Glomerular visceral epithelial cell (primary cell): ENCODE results near the gene ACTL6B.
"Not testable (repeated sequence)": the region's sequence is repeated elsewhere in the genome, so short reads cannot be mapped to it uniquely, and the experiment has no call there.

Experiments used
- DNase-seq: peaks from one replicate; pipeline ENCODE4 v3.0.0-alpha.2; 2016; ENCODE audit errors: extremely low spot score

ACTL6B gene

DNA sequence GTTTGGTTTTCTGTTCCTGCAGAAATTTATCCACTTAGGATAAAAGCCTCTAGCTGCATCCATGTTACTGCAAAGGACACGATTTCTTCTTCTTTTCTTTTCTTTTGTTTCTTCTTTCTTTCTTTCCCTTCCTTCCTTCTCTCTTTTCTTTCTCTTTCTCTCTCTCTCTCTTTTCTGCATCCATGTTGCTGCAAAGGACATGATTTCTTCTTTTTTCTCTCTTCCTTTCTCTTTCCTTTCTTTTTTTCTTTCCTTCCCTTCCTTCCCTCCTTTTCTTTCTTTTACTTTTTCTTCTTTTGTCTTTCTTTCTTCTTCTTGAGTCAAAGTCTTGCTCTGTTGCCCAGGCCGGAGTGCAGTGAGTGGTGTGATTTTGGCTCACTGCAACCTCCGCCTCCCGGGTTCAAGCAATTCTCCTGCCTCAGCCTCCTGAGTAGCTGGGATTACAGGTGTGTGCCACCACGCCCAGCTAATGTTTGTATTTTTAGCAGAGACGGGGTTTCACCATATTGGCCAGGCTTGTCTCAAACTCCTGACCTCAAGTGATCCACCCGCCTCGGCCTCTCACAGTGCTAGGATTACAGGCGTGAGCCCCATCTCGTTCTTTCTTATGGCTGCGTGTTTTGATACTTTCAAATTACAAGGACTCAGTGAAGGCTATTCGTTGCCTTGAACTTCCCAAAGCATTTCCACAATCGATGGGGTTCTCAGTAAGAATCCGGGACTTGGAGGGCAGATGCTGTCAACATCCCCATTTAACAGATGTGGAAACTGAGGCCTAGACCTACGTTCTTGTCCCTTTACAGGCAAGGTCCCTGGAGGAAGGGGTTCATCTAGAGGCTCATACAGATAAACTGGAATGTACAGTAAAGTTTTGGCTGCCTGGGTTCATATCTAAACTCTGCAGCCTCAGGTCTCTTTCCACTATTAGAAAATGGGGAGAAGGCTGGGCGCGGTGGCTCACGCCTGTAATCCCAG is 15.4 kb upstream of the ACTL6B start:
- DNase-seq, result no peak

- no peak for DNase-seq
These were observed 13.8 kb upstream of the ACTL6B start for GRCh38 chr7:100670074-100670473.

DNA sequence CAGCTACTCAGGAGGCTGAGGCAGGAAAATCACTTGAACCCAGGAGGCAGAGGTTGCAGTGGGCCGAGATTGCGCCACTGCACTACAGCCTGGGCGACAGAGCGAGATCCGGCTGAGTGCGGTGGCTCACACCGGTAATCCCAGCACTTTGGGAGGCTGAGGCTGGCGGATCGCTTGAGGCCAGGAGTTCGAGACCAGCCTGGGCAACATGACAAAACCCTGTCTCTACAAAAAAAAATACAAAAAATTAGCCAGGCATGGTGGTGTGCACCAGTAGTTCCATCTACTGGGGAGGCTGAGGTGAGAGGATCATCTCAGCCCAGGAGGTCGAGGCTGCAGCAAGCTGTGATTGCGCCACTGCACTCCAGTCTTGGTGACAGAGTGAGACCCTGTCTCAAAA is 12.9 kb upstream of the ACTL6B start:
- DNase-seq, result not testable (repeated sequence)

- DNase-seq, result no peak
These were observed 11.8 kb upstream of the ACTL6B start for GRCh38 chr7:100668069-100668449.

DNA sequence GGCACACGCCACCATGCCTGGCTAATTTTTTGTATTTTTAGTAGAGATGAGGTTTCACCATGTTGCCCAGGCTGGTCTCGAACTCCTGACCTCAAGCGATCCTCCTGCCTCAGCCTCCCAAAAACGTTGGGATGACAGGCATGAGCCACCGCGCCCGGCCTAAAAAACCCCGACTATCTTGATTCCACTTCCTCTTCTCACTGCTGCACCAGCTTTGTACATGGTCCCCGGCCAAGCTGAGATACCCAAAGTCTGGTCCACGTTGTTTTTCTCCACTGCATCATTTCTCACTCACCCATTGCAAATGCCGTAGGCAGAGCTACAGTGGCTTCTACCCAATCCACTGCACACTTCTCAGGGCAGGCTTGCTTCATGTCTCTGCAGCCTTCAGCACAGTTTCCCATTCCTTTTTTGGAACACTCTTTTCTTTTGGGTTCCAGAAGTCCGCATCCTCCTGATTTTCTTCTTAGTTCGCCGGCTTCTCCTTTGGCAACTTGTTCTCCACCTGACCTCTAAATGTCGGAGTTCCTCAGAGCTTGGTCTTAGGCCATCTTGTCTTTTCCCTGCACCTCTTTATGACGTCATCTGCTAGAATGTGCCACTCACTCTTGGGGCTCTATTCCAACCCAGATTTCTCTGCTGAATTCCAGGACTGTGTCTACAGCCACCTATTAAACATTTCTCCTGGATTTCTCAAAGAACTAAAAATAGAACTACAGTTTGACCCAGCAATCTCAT is 11.3 kb upstream of the ACTL6B start:
- no peak for DNase-seq

GRCh38 chr7:100665168-100665726 is 9.0 kb upstream of the ACTL6B start:
- no peak for DNase-seq

DNA sequence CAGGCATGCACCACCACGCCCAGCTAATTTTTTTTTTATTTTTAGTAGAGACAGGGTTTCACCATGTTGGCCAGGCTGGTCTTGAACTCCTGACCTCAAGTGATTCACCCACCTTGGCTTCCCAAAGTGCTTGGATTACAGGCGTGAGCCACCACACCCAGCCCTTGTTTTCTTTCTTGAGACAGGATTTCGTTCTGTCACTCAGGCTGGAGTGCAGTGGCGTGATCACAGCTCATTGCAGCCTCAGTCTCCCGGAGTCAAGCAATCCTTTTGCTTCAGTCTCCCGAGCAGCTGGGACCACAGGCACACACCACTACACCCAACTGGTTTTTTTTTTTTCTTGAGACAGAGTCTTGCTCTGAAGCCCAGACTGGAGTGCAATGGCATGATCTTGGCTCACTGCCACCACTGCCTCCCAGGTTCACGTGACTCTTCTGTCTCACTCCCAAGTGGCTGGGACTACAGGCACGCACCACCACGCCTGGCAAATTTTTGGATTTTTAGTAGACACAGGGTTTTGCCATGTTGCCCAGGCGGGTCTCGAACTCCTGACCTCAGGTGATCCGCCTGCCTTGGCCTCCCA is 6.0 kb upstream of the ACTL6B start:
- DNase-seq, result not testable (repeated sequence)

- no peak for DNase-seq
These were observed 1.1 kb downstream of the ACTL6B start for GRCh38 chr7:100654908-100655831.

DNA sequence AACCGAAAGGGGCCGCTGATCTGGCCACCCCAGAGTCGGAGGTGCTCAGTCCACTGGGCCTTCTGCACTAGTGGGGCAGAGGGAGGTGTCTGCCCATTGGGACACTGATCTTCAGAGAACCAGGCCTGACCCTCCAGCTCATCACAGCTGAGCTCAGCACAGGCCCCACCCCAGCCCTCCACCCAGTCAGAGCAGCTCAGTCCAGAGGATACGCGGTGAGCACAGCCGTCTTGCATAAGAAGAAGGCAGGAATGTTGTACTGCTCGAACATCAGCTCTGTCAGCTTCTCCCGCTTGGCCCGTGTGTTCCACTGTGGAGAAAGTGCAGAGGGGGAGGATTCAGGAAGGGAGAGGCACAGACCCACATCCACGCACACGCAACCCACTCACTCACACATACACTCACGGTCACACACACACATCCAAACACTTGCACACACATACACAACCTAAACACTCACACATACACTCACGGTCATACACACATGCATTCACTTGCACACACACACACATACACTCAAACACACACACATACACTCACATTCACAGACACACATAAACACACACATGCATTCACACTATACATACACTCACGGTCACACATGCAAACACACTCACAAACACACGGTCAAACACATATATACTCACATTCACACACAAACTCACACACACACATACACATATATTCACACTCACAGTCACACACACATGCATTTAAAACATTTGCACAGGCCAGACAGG is 6.3 kb downstream of the ACTL6B start:
- DNase-seq, result no peak

DNA sequence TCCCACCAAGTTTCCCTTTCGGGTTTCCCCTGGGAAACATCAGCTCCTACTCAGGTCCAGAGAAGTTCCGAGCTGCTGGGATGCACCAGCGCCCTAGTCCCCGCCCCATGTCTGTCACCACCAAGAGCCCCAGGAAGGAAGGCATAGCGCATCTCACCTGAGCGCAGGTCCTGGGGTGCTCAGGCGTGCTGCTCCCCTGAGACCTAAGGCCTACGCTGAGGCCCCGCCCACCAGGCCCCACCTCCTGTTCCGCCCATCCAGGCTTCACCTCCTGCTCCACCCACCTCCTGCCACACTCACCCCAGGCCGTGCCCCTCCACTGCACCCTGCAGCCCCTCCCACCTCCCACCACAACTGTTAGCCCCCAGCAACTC is 13.7 kb downstream of the ACTL6B start:
- no peak for DNase-seq

DNA sequence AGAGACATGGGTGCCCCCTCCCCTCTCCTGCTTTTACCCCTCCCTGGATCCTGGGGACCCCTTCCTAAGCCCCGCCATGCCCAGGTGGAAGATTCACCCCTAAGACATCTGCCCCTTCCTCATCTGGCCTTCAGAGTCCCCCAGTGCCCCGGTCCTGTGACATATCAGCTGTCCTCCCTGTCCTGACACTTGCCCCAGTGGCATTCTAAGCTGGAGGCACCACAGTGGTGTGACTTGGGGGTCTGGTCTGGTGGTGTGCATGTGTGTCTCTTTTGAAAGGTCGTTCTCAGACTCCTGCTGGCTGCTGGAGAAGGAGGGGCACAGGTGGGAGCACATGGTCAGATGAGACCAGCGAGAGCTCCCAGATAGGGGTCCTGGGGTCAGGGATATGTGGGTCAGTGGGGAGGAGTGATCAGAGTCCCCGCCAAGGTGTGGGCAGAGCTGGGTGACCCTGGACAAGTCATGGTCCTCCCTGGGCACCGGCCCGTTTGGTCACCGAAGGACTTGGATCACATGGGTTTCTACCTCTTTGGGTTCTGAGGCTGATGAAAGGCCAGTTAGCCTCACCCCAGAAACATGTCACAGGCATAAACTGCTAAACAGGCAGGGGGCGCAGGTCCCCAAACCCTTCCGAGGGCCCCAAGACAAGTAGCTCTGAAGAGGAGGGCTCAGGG is 14.3 kb downstream of the ACTL6B start:
- DNase-seq, result no peak

GRCh38 chr7:100641463-100641859 is 14.8 kb downstream of the ACTL6B start, which contains the start of gene TFR2:
TSS of gene TFR2 (minus strand) at chr7:100641552. CDS start at chr7:100641509, 43 bp downstream.
- DNase-seq, result no peak

DNA sequence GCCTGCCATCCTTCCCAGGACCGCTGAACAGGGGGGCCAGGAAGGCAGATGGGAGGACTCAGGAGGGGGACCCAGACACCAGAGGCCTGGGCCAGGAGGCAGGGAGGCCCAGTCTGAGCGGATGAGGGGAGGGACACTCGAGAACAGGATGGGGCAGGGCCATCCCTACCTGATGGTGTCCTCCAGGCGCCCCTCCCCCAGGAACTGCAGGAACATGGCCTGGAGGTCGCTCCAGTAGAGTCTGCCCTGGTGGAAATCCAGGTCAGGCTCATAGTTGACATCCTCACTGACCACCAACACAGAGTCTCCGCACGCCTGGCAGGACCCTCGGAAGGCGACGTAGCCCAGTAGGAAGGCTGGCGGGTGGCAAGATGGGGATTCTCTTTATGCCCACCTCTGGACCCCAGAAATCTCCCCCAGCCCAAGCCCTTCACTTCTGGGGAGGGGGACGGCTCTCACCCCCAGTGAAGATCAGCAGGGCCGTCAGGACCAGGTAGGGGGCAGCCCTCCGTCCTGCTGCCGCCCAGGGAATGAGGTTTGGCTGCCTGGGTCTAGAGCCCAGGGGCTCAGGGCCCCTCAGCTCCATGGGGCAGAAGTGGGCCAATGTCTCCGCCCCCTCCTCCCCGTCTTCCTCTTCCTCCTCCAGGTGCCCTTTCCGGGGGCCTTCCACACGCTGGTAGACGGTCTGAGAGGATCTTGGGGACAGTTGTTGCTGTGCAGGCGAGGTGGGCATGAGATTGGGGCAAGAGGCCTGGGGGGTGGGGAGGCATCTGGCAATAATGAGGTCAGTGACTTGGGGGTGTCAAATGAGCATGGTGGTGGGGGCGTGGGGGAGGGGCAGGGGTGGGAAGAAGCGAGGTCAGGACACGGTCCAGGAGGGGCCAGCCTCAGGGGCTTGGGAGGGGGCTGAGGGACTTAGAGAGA is 15.5 kb downstream of the ACTL6B start:
- DNase-seq, result no peak

GRCh38 chr7:100639995-100640516 is 16.2 kb downstream of the ACTL6B start:
- DNase-seq, result no peak

GRCh38 chr7:100632951-100633717 is 23.1 kb downstream of the ACTL6B start:
- no peak for DNase-seq

- DNase-seq, result no peak
These were observed 26.2 kb downstream of the ACTL6B start for GRCh38 chr7:100630066-100630465.

GRCh38 chr7:100629117-100629716 is 27.0 kb downstream of the ACTL6B start:
- no peak for DNase-seq
